HG03469 (cell line): ENCODE measurements around the gene IFNL4.
"Not testable (repeated sequence)": the region's sequence is repeated elsewhere in the genome, so short reads cannot be mapped to it uniquely, and the experiment has no call there.

Experiments
- ATAC-seq: cut with Tn5 transposase; IDR thresholded peaks from one replicate; pipeline ENCODE4 v1.9.1; 2021; ENCODE audit warnings: mild to moderate bottlenecking, moderate library complexity, moderate number of reproducible peaks; ENCODE audit not compliant: unreplicated experiment

The IFNL4 gene

DNA sequence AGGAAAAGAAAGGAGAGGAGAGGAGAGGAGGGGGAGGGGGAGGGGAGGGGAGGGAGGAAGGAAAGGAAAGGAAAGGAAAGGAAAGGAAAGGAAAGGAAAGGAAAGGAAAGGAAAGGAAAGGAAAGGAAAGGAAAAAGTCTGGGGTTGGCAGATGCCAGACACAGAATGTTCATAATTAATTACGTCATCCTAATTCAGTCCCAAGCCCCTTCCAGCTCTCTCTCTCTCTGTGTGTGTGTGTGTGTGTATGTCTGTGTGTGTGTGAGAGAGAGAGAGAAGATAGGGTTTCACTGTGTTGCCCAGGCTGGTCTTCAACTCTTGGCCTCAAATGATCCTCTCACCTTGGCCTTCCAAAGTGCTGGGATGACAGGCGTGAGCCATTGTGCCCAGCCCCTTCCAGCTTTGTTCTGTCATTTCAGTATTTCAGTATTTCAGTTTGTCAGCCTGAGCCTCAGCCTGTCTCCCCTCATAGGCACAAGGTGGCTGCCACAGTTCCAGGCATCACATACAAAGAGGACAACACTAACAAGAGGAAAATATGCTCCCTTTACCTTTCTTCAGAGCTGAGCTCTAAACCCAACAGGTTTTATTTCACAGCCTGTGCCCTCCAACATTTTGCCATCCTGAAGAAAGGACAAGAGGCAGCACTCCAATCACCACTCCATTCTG, 18.4 kb downstream of the IFNL4 start:
- ATAC-seq, result no peak

DNA sequence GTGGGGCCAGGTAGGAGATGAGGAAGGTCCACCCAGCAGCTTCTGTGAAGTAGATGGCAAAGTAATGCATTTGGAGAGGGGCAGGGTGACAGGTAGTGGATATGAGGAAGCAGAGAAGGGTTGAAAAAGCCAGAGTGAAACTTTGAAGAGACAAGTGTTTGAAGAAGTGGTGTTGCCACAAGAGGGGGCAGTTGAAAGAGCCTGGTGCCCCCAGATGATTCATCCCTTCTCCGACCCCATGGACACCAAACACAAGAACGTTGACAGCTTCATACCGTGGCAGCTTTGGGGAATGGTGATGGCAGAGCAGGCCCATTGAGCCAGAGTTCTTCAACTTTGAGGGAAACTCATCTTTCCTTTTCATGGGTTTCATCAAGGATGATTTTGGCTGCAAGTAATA, 23.7 kb downstream of the IFNL4 start:
- no peak for ATAC-seq

DNA sequence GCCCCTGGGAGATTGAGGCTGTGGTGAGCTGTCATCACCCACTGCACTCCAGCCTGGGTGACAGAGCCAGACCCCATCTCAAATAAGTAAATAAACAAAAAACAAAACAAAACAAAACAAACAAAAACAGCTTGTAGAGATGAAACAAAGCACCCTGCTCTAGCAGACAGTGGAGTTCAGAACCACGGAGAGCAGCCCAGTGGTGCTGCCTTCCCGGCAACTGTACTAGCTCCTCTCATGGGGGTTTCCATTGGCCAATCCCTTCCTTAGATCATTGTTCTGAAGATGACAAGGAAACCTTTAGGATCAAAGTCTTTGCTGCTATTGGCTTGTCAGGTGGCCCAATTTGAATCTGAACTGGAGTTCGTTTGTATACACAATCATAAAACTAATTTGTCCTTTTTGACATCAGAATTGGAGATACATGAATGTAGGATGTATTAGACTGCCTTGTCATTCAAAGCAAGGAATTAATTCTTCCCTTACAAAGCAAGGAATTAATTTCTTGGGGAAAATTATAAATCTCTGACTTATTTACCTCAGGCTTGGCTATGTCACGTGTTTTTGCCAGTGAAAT, 24.9 kb downstream of the IFNL4 start:
- no peak for ATAC-seq

DNA sequence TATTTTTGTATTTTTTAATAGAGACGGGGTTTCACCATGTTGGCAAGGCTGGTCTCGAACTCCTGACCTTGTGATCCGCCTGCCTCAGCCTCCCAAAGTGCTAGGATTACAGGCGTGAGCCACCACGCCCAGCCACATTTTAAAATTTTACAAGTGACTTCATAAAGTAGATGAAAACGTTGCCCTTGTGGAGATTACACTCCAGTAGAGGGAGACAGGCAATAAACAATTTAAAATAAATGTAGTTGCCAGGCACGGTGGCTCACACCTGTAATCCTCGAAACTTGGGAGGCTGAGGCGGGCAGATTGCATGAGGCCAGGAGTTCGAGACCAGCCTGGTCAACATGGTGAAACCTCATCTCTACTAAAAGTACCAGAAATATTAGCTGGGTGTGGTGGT, 29.5 kb downstream of the IFNL4 start:
- not testable (repeated sequence) for ATAC-seq

DNA sequence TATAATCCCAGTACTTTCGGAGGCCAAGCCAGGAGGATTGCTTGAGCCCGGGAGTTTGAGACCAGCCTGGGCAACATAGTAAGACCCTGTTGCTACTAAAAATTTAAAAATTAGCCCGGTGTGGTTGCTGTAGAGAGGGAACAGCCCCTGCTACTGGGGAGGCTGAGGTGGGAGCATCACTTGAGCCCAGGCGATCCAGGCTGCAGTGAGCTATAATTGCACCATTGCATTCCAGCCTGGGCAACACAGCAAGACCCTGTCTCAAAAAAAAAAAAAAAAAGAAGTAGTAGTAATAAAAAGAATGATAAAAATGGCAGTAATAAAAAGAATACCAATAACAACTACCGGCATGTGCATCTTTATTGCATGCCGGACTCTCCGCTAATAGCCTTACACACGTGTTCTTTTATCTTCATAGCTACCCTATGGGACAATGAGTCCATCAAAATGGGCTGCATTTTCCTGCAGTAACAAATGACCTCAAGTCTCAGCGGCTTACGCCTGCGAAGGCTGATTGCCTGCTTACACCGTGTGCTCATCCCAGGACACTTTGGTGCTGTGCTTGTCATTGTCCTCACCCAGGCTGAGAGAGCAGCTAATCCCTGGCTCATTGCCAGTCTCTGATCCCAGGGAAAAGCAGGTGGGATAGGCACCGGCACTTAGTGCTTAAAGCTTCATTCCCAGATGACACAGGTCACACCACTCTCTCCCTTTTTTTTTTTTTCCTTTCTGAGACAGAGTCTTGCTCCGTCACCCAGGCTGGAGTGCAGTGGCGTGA, 30.2 kb downstream of the IFNL4 start:
- ATAC-seq, result no peak

DNA sequence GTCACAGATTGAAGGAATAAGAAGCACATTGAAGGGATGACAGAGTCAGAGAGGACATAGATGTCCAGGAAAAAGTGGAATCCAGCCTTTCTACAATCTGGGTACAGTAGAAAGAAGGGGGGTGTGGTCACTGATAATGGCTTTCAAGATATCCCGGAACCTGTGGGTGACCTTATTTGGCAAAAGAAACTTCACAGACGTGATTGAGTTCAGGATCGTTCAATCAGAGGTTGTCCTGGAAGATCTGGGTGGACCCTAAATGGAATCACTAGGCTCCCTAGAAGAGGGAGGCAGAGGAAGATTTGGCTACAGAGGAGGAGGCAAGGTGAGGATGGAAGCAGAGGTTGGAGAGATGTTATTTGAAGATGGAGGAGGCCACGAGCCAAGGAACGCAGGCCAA, 31.6 kb downstream of the IFNL4 start:
- no peak for ATAC-seq

DNA sequence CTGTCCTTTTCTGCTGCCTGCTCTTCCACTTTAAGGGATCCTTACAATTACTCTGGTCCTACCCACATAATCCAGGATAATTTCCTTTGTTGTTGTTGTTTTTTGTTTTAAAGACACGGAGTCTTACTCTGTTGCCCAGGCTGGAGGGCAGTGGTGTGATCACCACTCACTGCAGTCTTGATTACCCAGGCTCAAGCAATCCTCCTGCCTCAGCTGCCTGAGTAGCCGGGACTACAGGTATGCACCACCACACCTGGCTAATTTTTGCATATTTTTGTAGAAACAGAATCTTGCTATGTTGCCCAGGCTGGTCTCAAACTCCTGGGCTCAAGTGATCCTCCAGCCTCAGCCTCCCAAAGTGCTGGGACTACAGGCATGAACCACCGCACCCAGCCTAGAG, 33.3 kb downstream of the IFNL4 start:
- ATAC-seq, result not testable (repeated sequence)

DNA sequence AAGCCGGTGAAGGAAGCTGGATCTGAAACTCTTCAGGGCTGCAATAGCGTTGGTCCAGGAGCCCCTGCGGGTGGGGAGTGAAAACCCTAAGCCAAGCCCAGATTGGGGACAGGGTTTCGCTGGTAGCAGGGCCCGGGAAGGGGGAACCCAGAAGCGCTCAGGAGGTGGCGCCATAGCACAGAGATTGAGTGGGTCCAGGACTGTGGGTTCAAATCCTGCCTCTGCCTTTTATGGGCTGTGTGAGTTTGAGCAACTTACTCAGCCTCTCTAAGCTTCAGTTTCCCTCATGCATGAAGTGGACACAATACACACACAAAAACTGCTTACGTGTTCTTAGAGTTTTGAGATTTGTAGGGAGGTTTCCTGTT, 36.3 kb downstream of the IFNL4 start:
- ATAC-seq, result no peak

DNA sequence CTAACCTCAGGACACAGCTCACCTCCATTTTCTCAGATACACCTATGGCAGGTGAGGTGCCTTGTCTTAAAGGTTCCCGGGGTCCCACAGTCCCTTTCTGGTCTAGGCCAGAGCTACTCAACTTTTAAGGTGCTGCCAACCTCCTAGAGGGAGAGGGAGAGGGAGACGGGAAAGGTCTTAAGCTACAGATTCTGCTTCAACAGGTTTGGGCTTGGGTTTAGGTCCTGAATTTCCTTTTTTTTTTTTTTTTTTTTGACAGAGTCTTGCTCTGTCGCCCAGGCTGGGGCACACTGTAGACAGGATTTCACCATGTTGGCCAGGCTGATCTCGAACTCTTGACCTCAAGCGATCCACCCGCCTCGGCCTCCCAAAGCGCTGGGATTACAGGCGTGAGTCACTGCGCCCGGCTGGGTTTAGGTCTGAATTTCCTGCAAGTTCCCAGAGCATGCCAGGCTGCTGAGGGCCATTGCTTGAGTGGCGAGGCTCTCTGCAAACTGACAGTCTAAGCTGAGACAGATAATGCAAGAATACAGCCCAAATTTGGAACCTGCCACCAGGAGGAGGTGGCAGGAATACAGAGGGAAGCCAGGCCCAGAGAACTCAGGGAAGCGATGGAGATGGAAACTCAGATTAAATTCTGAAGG, 36.8 kb downstream of the IFNL4 start:
- ATAC-seq, result no peak

DNA sequence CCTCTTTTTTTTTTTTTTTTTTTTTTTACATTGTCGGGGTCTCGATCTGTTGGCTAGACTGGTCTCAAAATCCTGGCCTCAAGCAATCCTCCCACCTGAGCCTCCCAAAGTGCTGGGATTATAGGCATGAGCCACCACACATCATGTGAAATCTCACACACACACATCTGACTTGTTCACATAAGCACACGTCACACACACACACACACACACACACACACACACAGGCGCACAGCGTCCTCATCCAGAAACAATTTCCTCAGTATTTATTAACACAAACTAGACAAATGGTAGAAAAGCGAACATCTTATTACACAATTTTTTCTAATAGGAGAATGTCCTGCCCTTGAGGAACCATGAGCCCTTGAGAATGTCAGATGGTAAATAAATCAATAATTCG, 39.5 kb downstream of the IFNL4 start:
- ATAC-seq, result no peak

DNA sequence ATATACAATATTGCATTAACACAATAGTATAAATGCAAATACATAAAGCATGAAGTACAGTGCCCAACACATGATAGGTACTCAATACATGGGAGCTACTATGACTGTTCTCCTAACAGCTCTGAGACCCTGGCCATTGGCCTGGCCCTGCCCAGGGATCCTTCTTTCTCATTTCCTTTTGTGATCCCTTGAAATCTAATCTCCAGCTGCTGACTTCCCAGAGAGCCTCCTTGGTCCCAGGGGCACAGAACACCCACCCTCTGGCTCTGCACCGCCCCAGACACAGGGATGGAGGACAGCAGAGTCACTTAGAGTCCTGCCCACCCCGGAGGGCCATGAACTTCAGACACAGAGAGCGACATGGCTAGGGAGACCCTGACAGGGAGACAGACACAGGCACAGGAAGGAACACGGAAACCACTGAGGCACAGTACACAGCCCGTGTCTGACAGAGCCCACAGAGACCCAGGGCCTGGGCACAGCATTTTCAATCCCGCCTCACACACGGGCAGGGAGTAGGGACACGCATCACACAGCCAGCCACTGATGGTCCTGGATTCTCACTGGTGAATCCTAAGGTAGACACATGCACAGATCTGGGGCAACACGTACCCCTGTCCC, 40.4 kb downstream of the IFNL4 start:
- no peak for ATAC-seq

DNA sequence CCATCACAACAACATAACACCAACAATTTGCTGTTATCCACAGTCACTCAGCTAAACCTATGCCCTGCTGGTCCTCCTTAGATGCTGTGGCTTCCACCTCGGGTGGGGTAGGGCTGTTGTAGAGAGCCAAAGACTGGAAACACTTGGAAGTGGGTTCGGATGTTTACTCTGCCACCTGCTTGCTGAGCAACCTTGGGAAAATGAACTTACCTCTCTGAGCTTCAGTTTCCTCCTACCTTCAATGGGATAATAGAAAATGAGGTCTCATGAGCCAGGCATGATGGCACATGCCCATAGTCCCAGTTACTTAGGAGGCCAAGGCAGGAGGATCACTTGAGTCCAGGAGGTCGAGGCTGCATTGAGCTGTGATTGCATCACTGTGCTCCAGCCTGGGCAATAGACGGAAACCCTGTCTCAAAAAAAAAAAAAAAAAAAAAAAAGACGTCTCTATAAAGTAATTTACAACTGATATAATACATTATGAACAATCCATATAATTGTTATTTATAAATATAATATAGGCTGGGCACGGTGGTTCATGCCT, 41.3 kb downstream of the IFNL4 start:
- no peak for ATAC-seq

DNA sequence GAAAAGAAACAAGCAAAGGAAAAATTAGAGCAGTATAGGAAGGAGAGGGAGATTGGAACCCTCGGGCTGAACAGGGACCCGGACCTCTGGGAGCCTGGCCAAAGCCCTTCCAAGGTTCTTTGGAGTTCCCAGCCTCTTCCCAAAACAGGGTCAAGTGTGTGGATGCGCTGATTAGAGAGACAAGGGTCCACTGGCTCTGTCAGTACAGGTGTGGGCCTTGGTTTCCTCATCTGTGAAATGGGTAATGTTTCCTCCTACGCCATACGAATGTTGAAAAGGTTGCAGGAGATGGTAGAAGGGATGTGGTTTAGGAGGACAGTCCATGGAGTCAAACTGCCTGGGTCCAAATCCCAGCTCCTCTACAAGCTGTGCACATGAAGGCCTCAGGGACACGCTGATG, 42.5 kb downstream of the IFNL4 start:
- ATAC-seq, result no peak

DNA sequence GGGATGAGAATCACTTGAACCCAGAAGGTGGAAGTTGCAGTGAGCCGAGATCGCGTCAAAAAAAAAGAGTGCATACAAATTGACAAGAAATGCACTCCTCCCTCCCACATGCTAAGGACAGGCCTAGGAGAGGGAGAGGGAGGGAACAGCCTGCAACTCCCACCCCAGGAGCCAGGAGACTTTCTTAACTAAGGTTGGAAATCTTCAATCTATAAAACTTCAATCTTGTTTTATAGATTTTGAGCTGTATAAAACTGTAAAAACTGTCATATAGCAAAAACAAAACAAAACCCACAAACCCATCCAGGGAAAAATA, 43.2 kb downstream of the IFNL4 start:
- no peak for ATAC-seq

DNA sequence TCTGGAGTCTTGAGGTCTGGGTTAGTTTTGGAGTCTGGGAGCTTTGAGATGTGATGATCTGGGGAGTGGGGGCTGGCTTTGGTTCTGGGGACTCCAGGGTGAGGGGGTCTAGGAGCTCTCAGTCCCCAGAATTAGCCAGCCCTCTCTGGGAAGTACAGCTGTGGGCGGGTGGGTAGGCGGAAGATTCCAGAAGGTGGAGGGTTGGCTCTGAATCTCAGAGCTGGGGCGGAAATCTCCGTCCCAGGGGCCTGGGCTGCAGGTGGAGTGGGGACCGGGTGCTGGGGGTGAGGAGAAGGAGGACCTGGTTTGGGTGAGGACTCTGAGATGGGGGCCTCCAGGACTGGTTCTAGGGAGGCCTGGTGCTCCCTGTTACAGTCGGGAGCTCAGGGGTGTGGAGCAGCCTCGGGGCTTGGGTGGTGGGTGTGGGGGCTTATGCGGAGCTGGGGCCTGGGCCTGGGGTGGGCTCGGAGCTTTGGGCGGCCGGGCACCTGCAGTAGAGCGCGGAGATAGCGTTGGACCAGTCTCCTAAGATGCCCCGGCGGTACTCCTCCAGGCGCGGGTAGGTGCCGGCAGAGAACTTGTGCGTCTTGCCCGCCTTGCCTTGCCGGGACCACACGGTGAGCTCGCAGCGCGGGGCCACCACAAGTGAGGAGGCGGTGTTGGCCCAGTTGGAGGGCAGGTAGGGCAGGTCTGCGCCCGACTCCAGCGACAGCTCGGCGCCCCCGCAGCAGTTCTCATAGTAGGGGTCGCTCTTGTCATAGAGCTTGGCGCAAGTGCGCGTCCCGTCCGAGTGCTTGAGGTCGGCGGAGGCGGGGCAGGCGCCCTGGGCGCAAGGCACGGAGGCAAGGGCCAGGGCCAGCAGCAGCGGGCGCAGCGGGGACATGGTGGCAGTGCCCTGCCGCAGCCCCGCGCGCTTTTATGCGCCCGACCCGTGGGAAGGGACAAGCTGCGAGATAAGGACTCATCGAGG, 45.0 kb downstream of the IFNL4 start, which contains the start of gene SYCN:
TSS of gene SYCN (minus strand) at position 892 of the 970 bp plus-strand sequence. CDS start at position 883, 9 bp downstream.
- ATAC-seq, result no peak

DNA sequence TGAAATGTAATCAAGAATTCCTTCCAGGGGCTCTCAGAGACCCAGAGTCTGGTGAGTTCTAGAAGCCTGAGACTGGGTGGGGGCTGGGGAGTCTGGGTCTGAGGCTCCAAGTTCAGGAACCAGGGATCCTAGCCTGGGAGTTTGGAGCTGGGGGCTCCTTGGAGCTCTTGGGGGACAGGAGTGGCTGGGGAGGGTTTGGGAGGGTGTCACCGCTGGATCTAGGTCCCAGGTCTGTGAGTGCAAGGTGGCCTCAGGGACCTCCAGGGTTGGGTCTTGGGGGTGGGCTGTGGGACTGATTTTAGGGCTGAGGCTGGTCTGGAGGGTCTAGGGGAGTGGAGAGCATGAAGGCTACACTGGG, 45.7 kb downstream of the IFNL4 start:
- ATAC-seq, result no peak

DNA sequence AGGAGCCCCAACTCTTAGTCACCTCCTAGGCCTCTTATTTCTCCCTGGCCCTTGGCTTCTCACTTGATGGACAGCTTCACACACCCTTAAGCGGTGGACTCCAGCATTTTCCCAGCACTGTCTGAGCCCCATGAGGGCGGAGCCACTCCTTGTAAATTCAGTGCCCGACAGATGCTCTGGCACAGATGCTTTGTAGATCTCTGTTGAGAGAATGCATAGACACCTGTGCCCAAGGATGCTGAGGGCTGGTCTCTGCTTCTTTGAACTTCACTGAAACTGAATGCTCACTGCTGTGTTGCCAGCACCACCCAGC, 47.9 kb downstream of the IFNL4 start:
- no peak for ATAC-seq

DNA sequence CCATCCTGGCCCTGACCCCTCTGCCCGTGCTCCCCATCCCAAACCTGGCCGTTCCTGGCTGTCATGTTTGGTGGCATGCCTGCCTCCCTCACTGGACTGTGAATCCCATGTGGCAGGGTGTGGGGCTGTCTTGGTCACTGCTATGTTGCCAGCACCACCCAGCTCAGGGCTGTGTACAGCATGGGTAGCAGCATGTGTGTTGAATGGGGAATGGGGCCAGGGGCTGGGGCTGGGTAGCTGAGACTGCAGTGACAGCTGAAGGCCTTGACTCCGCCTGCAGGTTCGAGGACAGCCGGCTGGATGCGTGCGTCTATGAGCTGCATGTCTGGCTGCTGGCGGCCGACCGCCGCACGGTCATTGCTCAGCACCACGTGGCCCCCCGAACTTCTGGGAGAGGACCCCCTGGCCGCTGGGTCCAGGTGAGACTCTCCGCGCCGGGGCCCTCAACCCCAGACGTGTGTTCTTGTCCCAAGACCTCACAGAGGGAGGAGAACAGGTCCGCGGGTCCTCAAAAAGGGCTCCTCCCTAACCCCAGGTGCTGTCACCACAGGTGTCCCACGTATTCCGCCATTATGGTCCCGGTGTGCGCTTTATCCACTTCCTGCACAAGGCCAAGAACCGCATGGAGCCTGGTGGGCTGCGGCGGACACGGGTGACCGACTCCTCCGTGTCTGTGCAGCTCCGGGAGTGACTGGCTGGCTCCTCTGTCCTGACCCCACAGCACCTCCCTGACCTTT, 48.4 kb downstream of the IFNL4 start:
- ATAC-seq, result no peak

DNA sequence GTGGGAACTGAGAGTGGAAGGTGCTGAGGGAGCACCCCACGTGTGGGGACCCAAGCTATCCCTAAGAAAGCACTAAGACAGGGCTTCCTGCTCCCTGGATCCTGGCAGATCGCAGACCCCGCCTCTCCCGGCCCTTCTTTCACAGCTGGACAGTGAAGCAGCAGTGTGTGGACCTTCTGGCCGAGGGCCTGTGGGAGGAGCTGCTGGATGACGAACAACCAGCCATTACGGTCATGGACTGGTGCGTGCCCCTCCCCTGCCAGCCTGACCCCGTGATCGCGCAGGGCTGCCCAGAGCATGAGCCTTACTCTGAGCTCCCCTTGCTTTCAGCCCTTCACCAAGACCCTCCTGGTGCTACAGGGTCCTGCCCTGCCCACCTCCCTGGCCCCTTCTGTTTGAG, 49.6 kb downstream of the IFNL4 start:
- no peak for ATAC-seq

DNA sequence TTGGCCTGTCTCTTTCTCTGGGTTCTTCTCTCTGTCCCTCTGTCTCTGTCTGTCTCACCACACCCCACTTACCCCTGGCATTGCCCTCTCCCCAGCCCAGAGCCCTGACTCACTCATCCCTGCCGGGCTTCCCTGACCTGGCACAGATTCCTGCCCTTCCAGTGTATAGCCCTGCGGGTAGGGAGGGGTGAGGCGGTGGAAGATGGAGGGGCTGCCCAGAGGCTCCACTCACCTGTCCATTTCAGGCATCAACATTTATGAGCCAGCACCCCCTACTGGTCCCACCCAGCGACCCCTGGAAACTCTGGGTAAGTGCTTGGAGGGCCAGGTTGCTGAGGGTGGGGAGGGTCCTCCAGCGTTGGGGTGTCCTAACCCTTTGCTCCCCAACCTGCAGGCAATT, 50.8 kb downstream of the IFNL4 start:
- ATAC-seq, result no peak
